IPS DF 19.7 (cell line): ENCODE data around the gene TRAF7.
"Not testable (repeated sequence)": the region's sequence is repeated elsewhere in the genome, so short reads cannot be mapped to it uniquely, and the experiment has no call there.

Experiments
- DNase-seq: peaks from one replicate; pipeline ENCODE4 v3.0.0-alpha.2; 2013; ENCODE audit warnings: low read depth, low spot score

Gene TRAF7

GRCh38 chr16:2155091-2155950, at the start of gene TRAF7:
TSS of gene TRAF7 (plus strand) at chr16:2155782. CDS start at chr16:2163921, 8,139 bp downstream.
- peak; percentile 100 for DNase-seq

GRCh38 chr16:2106211-2106610, 49.4 kb upstream of the TRAF7 start:
- DNase-seq: not testable (repeated sequence)

GRCh38 chr16:2107121-2107790, 48.3 kb upstream of the TRAF7 start:
- not testable (repeated sequence) for DNase-seq

GRCh38 chr16:2107791-2108125, 47.8 kb upstream of the TRAF7 start:
- DNase-seq: not testable (repeated sequence)

- not testable (repeated sequence) for DNase-seq
Measured at GRCh38 chr16:2108446-2109270, 46.9 kb upstream of the TRAF7 start.

- not testable (repeated sequence) for DNase-seq
Measured at GRCh38 chr16:2109271-2109580, 46.4 kb upstream of the TRAF7 start.

GRCh38 chr16:2109872-2110271, 45.7 kb upstream of the TRAF7 start:
- DNase-seq: not testable (repeated sequence)

GRCh38 chr16:2110332-2111008, 45.1 kb upstream of the TRAF7 start:
- not testable (repeated sequence) for DNase-seq

GRCh38 chr16:2111009-2111353, 44.6 kb upstream of the TRAF7 start:
- DNase-seq: not testable (repeated sequence)

GRCh38 chr16:2111412-2112335, 43.9 kb upstream of the TRAF7 start:
- DNase-seq: not testable (repeated sequence)

- not testable (repeated sequence) for DNase-seq
Measured at GRCh38 chr16:2112539-2113106, 43.0 kb upstream of the TRAF7 start.

- not testable (repeated sequence) for DNase-seq
Measured at GRCh38 chr16:2114225-2114624, 41.4 kb upstream of the TRAF7 start.

- not testable (repeated sequence) for DNase-seq
Measured at GRCh38 chr16:2114885-2115590, 40.5 kb upstream of the TRAF7 start.

GRCh38 chr16:2115591-2115973, 40.0 kb upstream of the TRAF7 start:
- no peak for DNase-seq

GRCh38 chr16:2116428-2116827, 39.2 kb upstream of the TRAF7 start:
- not testable (repeated sequence) for DNase-seq

GRCh38 chr16:2117341-2117740, 38.2 kb upstream of the TRAF7 start:
- not testable (repeated sequence) for DNase-seq

- not testable (repeated sequence) for DNase-seq
Measured at GRCh38 chr16:2117960-2118722, 37.4 kb upstream of the TRAF7 start.

- DNase-seq: not testable (repeated sequence)
Measured at GRCh38 chr16:2121325-2121724, 34.3 kb upstream of the TRAF7 start.

- no peak for DNase-seq
Measured at GRCh38 chr16:2121853-2122252, 33.7 kb upstream of the TRAF7 start.
